ENCODE data around the gene DNHD1. TPM values are rescaled to one million over a fixed set of nuclear protein-coding genes. Genes with fewer than 3 reads are reported as not detected.
A peak's percentile ranks its signal among the peaks of the same experiment; 100 is the strongest.

The DNHD1 gene
- total RNA-seq, 3 donors from 2014 or later: 12.9 to 17.7 (median 15.5) TPM

DNA sequence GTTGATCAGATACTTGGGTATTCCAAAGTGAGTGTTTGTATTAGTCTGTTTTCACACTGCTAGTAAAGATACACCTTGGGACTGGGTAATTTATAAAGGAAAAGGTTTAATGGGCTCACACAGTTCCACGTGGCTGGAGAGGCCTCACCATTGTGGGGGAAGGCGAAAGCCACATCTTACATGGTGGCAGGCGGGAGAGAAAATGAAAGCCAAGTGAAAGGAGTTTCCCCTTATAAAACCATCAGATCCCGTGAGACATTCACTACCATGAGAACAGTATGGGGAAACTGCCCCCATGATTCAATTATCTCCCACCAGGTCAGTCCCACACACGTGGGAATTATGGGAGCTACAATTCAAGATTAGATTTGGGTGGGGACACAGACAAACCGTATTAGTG, 8.7 kb upstream of the DNHD1 start:
- DNase-seq: no peak
- TF ChIP-seq CTCF (IDR thresholded peaks at IDR 0.05): no peak
- H3K4me1 ChIP-seq (ENCODE audit: low read depth): peaks cover 34% of the 10 kb centered on the region
- H3K36me3 ChIP-seq (ENCODE audit: low read depth): no peaks in the 10 kb centered on the region
- no peak for ATAC-seq
- H3K4me3 ChIP-seq: no peak overlapping the region
- intact Hi-C loops (cut with DNase I, micrococcal nuclease): no loop called here
- no peaks in the 10 kb centered on the region for H3K9me3 ChIP-seq

GRCh38 chr11:6488821-6489220, 8.3 kb upstream of the DNHD1 start:
- ATAC-seq (peak; percentile 41), DNase-seq (no peak)
- Histone ChIP-seq H3K36me3 (ENCODE audit: low read depth) (no peaks in the 10 kb centered on the region), H3K9me3 (no peaks in the 10 kb centered on the region), H3K4me1 (ENCODE audit: low read depth) (peaks cover 30% of the 10 kb centered on the region), H3K4me3 (no peak overlapping the region)
- no peak for TF ChIP-seq CTCF (IDR thresholded peaks at IDR 0.05)
- intact Hi-C loops (cut with DNase I, micrococcal nuclease): no loop called here

DNA sequence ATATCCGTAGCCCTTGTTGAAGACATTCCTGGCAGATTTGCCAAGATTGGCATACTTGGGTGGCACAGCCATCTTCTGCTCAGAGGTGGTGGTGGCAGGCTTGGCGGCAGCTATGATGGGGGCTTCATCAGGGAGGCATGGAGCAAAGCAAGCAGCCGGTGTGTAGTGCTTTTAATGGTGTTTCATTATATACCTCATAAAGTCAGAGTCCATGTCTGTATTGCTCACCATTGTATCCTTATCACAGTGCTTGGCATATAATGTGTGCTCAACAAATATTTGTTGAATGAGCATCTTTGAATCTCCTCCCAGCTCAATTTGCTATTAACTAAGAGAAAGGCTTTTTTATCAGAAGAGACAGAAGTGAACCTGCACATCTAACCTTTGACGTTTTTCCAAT, 7.8 kb upstream of the DNHD1 start:
- intact Hi-C loops (cut with DNase I, micrococcal nuclease): no loop called here
- Histone ChIP-seq H3K36me3 (ENCODE audit: low read depth) (no peaks in the 10 kb centered on the region), H3K4me1 (ENCODE audit: low read depth) (peaks cover 30% of the 10 kb centered on the region), H3K4me3 (no peak overlapping the region), H3K9me3 (no peaks in the 10 kb centered on the region)
- peak in 1 of 3 donors; percentile 27 for DNase-seq
- TF ChIP-seq CTCF (IDR thresholded peaks at IDR 0.05): no peak
- peak; percentile 95 for ATAC-seq

- ATAC-seq (peak; percentile 53), DNase-seq (no peak)
- H3K4me1 ChIP-seq (ENCODE audit: low read depth): no peaks in the 10 kb centered on the region
- TF ChIP-seq CTCF (IDR thresholded peaks at IDR 0.05): no peak
- intact Hi-C loops (cut with DNase I, micrococcal nuclease): no loop called here
- H3K9me3 ChIP-seq: no peaks in the 10 kb centered on the region
- no peaks in the 10 kb centered on the region for H3K36me3 ChIP-seq (ENCODE audit: low read depth)
- no peak overlapping the region for H3K4me3 ChIP-seq
Measured at GRCh38 chr11:6498121-6498520, 1.0 kb downstream of the DNHD1 start.

- no peak for DNase-seq
- TF ChIP-seq CTCF (IDR thresholded peaks at IDR 0.05): no peak
- ATAC-seq: no peak
- H3K4me1 ChIP-seq (ENCODE audit: low read depth): no peaks in the 10 kb centered on the region
- H3K4me3 ChIP-seq: no peak overlapping the region
- no peaks in the 10 kb centered on the region for H3K9me3 ChIP-seq
- no peaks in the 10 kb centered on the region for H3K36me3 ChIP-seq (ENCODE audit: low read depth)
- intact Hi-C loops (cut with DNase I, micrococcal nuclease): no loop called here
Measured at GRCh38 chr11:6498544-6498943, 1.5 kb downstream of the DNHD1 start.

GRCh38 chr11:6502382-6502781, 5.3 kb downstream of the DNHD1 start:
- ATAC-seq: no peak
- no peaks in the 10 kb centered on the region for H3K9me3 ChIP-seq
- H3K36me3 ChIP-seq (ENCODE audit: low read depth): no peaks in the 10 kb centered on the region
- intact Hi-C loops (cut with DNase I, micrococcal nuclease): no loop called here
- H3K4me3 ChIP-seq: no peak overlapping the region
- DNase-seq: no peak
- no peaks in the 10 kb centered on the region for H3K4me1 ChIP-seq (ENCODE audit: low read depth)
- TF ChIP-seq CTCF (IDR thresholded peaks at IDR 0.05): no peak

Measured in mucosa of descending colon (tissue), 3 donors.